Measurements from ENCODE around the gene RFC4. TPM values are rescaled to one million over a fixed set of nuclear protein-coding genes. Genes with fewer than 3 reads are reported as not detected.

RFC4 gene
- total RNA-seq, 2 experiments from 2014 or later = 115 to 120 TPM

DNA sequence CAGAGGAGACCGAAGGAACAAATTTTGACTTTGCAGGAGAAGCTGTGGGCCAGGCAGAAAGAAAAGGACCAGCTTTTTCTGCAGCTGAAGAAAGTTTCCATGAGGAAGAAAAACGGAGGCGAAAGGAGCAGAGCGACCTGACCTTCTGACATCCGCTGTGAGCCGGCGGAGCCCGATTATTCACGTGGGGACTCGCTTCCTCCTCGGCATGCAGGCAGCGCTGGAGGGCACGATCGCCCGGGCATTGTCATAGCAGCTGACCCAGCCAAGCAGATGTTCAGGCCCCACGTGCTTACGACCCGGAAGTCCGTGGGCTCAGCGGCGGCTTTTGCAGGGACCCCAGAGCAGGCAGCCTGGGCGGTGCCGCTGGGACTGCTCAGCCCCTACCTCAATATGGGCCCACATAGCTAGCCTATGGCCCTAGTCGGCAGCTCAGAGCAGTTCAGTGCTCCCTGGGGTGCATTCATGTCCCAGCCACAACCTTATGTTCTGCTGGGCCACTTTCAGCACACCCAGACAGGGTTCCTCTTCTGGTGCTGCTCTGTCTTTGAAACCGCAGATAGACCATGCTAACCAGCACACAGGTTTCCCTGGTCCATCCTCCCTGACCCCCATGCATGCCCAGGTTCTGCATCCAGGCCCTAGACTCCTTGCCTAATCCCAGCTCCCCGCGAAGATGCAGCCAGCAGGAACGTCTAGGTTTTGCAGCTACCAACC lies 33.4 kb downstream of the RFC4 start:
- ChIA-PET POLR2A (interaction anchor here (0.6 to 3.9 kb wide), 8 partner anchors 11 to 835 kb away, joined by 3 to 75 read pairs (median 4); partner anchors contain the start of genes DNAJB11, EIF4A2 and TRA2B), CTCF (interaction anchor here (1.3 to 2.0 kb wide), 6 partner anchors 8 to 156 kb away, joined by 3 to 8 read pairs (median 4); partner anchors contain the start of gene EIF4A2)

DNA sequence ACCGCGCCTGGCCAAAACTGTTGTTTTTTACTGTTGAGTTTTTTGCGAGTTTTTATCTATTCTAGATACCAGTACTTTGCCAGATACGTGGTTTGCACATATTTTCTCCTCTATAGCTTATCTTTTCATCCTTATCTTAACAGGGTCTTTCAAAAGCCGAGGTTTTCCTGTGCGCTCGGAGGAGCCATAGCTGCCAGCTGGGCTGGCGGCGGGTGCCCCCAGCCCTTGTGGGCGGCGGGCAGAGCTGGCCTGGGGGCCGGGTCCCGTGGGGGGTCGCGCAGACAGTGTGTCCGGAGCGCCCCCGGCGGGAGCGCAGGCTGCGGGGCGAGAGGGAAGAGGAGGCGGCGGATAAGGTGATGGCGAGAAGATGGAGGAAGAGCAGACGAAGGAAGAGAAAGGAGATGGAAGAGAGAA lies 34.0 kb downstream of the RFC4 start:
- CTCF ChIA-PET = interaction anchor here (1.3 to 2.0 kb wide), 5 partner anchors 8 to 55 kb away, joined by 3 to 8 read pairs (median 4); partner anchors contain the start of gene EIF4A2
- POLR2A ChIA-PET = interaction anchor here (0.6 to 3.9 kb wide), 6 partner anchors 12 to 834 kb away, joined by 3 to 75 read pairs (median 4); partner anchors contain the start of genes DNAJB11, EIF4A2 and TRA2B

DNA sequence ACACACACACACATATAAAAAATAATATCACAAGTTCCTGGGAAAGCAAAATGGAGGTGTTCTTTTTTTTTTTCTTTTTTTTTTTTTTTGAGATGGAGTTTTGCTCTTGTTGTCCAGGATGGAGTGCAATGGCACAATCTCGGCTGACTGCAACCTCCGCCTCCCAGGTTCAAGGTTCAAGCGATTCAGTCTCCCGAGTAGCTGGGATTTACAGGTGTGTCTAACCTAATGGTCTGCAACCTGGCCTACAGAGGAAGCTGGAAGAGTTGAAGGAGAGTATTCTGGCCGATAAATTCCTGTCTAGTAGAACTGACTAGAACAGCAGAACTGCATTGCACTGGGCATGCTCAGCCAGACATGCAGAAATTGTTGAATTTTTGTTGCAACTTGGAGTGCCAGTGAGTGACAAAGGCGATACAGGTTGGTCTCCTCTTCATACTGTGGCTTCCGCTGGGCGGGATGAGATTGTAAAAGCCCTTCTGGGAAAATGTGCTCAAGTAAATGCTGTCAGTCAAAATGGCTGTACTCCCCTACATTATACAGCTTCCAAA lies 45.3 kb downstream of the RFC4 start:
- POLR2A ChIA-PET = interaction anchor here (0.7 kb wide), 2 partner anchors 12 to 191 kb away, joined by 3 read pairs; partner anchors contain the start of gene DNAJB11
- CTCF ChIA-PET = no interaction called here

DNA sequence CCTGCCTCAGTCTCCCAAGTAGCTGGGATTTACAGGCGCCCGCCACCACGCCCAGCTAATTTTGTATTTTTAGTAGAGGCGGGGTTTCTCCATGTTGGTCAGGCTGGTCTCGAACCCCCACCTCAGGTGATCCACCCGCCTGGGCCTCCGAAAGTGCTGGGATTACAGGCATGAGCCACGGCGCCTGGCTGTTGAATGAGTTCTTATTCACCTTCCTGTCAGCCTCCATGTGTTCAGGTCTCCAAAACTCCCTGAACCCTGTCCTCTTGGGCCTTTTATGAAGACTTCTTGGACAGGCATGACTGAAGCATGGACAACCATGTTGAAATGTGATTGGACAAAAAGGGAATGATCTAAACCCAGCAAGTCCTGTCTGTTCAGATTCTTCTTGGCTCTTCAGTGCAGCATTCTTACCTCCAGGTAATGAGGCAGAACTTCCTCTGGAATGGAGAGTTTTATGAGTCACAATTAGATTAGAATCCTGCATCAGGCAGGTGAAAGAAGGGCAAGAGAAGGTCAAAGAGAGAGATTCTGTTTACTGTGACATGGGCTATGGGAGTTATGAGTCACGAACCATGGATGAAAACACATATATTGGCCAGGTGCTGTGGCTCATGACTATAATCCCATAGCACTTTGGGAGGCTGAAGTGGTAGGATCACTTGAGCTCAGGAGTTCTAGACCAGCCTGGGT lies 46.0 kb downstream of the RFC4 start:
- POLR2A ChIA-PET = no interaction called here
- CTCF ChIA-PET = no interaction called here

DNA sequence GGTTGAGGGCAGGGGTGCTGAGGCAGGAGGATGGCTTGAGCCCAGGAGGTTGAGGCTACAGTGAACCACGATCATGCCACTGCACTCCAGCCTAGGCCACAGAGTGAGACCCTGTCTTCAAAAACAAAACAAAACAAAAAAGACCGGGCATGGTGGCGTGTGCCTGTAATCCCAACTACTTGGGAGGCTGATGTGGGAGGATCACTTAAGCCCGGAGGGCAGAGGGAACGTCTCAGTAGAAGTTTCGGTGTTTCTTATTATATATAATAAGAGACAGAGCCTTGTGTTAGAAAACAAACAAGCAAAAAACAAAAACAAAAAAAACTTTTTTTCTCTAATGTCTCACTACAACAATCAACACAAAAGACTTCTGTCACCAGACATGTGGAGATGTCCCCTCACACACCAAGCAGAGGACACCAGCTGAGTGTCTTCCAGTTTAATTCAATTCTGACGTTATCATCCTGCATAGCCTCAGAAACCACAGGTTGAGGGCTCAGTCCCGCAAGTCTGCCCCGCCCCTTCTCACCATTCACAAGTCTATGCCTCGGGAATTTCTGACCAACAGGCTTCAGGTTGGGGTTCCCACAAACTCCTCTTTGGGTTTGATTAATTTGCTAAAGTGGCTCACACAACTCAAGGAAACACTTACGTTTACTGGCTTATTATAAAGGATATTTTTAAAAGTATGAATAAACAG lies 46.9 kb downstream of the RFC4 start:
- POLR2A ChIA-PET = no interaction called here
- CTCF ChIA-PET = no interaction called here

DNA sequence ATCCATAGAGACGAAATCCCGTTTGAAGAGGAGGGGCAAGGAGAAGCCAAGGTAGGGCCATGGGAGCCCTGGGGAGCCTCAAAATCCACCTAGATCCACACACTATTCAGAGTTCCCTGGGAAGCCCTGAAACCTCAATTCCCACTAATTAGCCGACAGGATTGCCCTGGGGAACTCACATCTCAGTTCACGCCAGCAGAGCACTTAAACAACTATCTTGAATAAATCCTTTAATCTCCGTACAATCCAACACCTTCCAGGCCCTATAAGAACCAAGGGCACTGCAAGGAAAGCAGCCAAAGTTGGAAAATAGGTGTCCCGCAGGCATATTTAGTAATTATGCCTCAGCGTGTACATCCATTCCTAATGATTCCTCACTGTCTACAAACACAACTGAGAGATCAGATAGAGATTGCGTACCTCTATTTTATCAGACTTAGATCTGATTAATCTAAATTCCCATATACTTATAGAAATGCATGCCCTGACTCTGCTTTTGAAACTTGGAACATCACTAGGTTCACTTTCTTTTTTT lies 48.5 kb downstream of the RFC4 start:
- CTCF ChIA-PET = no interaction called here
- POLR2A ChIA-PET = no interaction called here

DNA sequence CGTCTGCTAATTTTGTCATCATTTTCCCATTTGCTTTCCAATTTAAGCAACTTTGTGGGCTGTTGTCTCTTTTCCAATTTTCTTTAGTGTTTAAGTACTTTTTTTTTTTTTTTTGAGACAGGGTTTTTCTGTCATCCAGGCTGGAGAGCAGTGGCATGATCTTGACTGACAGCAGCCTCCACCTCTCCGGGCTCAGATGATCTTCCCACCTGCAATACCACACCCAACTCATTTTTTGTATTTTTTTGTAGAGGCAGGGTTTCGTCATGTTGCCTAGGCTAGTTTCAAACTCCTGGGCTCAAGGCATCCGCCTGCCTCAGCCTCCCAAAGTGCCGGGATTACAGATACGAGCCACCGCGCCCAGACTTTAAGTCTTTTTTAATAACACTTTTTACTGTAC lies 49.1 kb downstream of the RFC4 start:
- POLR2A ChIA-PET = interaction anchor here (0.6 kb wide), 1 partner anchor 52 kb away, joined by 3 read pairs; no protein-coding TSS in a partner anchor

DNA sequence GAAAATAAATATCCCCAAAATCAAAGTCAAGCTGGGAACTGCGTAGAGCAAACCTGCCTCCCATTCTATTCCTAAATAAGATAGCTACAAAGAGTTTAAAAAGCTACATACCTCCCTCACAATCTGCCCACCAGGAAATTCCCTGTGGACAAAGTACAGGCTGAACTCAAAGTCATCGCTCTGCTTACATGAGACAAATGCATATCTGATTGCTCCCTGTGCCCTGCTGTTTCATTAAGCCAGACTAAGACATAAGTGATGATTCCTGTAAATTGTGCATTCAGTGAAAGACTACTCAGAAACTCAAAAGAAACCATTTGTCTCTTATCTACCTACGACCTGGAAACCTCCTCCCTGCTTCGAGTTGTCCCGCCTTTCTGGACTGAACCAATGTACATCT lies 51.4 kb downstream of the RFC4 start:
- ChIA-PET CTCF (no interaction called here), POLR2A (no interaction called here)

More for the DNA sequence above, 49.1 kb downstream of the RFC4 start:
- CTCF ChIA-PET = interaction anchor here (0.7 kb wide), 1 partner anchor 64 kb away, joined by 4 read pairs; no protein-coding TSS in a partner anchor

DNA sequence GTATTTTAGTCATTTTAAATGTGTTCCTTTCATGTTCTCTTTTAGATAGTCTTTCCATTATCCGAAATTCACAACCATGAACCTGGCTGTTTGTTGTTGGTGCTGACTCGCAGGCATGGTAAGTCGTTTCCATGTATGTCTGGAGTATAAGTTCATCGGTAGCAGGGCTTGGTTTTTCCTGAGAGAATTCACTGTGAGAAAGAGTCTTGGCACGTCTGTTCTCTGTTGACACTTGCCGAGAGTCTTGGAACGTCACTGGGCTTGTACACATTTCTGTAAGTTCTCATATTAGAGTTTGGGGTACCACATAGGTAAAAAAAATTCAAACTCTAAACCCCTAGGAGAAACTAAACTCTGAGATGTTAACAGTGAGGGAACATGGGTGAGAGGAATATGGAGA lies 52.3 kb downstream of the RFC4 start:
- CTCF ChIA-PET = no interaction called here
- POLR2A ChIA-PET = interaction anchor here (0.6 to 0.7 kb wide), 3 partner anchors 19 to 1922 kb away, joined by 4 to 5 read pairs (median 4); no protein-coding TSS in a partner anchor

DNA sequence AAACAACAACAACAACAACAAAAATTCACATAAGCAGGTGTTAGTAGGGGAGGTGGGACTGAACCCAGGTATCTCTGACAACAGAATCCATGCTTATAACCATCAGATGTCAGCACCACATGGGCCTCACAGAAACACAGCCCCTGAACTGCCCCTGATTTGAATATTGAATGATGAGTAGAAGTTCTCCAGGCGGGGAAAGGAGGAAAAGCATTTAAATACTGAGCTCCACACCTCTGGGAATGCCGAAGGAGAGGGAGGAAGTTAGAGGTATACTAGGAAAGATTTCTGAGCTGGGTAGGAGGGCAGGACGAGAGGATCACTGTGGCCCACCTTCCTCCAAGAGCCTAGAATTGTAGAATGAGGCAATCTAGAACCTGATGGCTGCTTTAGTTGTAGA lies 54.8 kb downstream of the RFC4 start:
- ChIA-PET POLR2A (interaction anchor here (0.7 kb wide), 1 partner anchor 24 kb away, joined by 3 read pairs; no protein-coding TSS in a partner anchor), CTCF (interaction anchor here (1.0 kb wide), 1 partner anchor 18 kb away, joined by 3 read pairs; no protein-coding TSS in a partner anchor)

DNA sequence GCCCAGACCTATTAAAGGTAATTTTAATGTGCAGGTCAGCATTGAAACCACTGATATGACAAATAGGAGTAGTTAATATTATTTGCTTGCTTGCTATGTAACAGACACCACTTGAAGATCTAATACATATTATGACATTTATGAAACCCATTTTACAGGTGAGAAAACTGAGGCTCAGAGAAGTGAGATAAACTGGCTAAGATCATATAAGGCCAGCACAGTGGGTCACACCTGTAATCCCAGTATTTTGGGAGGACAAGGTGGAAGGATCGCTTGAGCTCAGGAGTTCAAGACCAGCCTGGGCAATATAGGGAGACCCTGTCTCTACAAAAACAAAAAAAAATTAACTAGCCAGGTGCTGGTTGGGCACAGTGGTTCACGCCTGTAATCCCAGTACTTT lies 56.0 kb downstream of the RFC4 start:
- ChIA-PET POLR2A (no interaction called here), CTCF (interaction anchor here (1.0 kb wide), 1 partner anchor 19 kb away, joined by 3 read pairs; no protein-coding TSS in a partner anchor)

DNA sequence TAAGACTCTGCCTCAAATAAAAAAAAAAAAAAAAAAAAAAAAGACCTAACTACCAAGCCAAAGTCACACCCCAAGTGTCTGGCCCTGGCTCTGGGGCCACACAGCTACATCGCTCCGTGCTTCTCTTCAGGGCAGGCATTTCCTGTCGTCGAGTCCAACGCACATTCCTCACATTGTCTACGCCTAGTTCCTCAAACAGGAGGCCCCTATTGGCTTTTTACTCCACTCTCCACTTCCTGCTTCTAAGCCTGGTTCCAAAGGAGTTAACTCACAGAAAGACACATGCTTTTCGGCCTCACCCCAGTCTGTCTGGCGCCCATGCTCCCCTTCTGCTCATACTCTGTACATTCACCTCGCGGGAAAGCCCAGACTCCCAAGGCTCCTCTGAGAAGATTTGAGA lies 60.3 kb downstream of the RFC4 start:
- POLR2A ChIA-PET = no interaction called here
- CTCF ChIA-PET = no interaction called here

DNA sequence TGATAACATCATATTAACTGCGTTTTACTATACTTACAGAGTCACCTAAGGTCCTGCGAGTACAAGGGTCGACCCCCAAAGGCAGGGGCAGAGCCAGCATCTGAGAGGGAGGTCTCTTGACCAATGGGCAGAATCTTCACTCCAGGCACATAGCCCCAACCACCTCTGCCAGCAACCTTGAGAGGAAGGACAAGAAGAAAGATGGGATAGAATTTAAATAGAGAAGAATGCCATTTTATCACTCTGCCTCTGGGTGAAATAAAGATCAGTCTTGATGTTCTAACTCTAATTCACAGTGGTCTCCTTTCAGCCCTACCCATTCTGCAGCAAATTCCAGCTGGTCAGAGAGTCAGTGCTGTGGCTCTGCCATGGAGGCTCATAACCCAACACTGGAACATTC lies 62.6 kb downstream of the RFC4 start:
- POLR2A ChIA-PET = no interaction called here
- CTCF ChIA-PET = no interaction called here

DNA sequence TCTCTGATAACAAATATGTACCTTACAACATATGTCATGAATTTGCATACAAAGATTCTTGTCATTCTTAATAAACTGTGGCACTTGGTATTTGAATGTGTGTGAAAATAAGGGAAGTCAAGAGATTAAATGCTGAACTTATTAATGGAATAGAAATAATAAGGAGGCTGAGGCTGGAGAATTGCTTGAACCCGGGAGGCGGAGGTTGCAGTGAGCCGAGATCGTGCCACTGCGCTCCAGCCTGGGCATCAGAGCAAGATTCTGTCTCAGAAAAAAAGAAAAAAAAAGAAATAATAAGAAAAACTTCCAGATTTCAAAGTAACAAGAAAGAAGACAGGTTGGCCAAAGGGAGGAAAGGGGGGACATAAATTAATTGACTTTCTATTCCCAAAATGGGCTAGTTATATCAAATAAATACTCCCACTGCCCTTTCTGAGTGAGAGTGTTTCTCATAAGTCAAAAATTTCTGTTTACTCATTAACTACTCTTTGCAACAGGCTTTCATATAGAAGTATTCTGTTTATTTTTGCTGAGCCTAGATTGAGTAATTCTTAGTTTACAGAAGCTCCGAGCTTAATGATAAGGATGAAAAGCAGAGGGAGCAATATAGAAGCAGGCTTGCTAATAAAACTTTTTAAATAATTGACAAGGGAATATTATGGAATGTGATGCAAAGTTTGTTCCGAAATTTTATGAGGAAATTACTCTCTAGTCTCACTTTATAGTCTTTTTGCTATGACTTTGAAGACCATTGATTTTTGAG lies 63.5 kb downstream of the RFC4 start:
- ChIA-PET CTCF (no interaction called here), POLR2A (no interaction called here)

Other genes with a start within 250 kb of the RFC4 start
- 10 to 100 TPM; 15.8 to 15.9 TPM for gene TBCCD1, start 239.1 kb downstream of the RFC4 start, total RNA-seq
- 10 to 100 TPM; 58.7 to 60.3 TPM for gene DNAJB11, start 235.8 kb downstream of the RFC4 start, total RNA-seq
- not detected for gene AHSG, start 193.4 kb downstream of the RFC4 start, total RNA-seq
- gene FETUB, start 166.1 kb downstream of the RFC4 start, total RNA-seq = not detected
- gene HRG, start 140.5 kb downstream of the RFC4 start, total RNA-seq = not detected
- gene KNG1, start 89.1 kb downstream of the RFC4 start, total RNA-seq = not detected
- 100 to 1,000 TPM; 477 to 501 TPM for gene EIF4A2, start 22.9 kb downstream of the RFC4 start, total RNA-seq
- gene ADIPOQ, start 36.2 kb upstream of the RFC4 start, total RNA-seq = not detected
- 100 to 1,000 TPM; 101 to 104 TPM for gene ST6GAL1, start 124.0 kb upstream of the RFC4 start, total RNA-seq

All from activated CD8-positive, alpha-beta memory T cell treated with anti-CD3 and anti-CD28 coated beads for 36 hours (primary cell).